ENCODE results near the gene TLE5. TPM values are rescaled to one million over a fixed set of nuclear protein-coding genes. Genes with fewer than 3 reads are reported as not detected.

Gene TLE5
- polyA plus RNA-seq, 2 of the 4 experiments (the other 2 are of a cell fraction): 171 to 216 TPM

DNA sequence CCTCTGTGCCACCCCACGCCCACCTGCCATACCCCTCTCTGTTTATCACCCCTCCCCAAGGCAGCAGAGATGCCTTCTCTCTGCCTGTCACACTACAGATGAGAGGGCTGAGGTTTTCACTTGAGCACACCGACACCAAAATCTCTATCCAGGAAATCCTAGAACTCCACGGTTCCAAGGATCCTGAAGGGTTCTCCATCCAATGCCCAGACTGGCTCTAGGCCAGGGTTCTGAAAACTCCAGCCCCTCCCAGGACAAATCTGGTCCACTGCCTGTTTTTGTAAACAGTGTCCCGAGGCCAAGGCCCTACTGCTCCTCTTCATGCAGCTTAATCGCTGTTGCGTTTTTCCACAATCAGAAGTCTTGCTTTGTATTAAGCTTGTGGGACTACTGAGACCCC lies 53.3 kb downstream of the TLE5 start (continued):
- TF ChIP-seq, protein P1, sequence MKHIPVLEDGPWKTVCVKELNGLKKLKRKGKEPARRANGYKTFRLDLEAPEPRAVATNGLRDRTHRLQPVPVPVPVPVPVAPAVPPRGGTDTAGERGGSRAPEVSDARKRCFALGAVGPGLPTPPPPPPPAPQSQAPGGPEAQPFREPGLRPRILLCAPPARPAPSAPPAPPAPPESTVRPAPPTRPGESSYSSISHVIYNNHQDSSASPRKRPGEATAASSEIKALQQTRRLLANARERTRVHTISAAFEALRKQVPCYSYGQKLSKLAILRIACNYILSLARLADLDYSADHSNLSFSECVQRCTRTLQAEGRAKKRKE (CRISPR knock-in tag; IDR thresholded peaks at IDR 0.05; ENCODE audit: low read depth): no peak
- TF ChIP-seq HOXB5 (CRISPR knock-in tag; IDR thresholded peaks at IDR 0.05): no peak

DNA sequence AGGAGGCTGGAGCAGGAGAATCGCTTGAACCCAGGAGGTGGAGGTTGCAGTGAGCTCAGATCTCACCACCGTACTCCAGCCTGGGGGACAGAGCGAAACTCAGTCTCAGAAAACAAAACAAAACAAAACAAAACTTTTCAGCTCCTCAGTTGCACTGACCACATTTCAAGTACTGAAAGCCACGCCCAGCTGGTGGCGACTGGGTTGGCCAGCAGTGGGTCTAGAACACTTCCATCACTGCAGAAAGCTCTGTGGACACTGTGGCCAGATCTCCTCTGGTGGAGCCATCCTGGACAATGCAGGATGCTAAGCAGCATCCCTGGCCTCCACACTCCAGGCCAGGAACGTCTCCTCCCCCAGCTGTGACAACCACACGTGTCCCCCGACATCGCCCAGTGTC lies 54.3 kb downstream of the TLE5 start:
- TF ChIP-seq JUN (IDR thresholded peaks at IDR 0.05) (no peak), KDM1A (IDR thresholded peaks at IDR 0.05; ENCODE audit: low read depth) (no peak), MAFK (IDR thresholded peaks at IDR 0.05; ENCODE audit: partially characterized antibody) (no peak), SMC3 (IDR thresholded peaks at IDR 0.05) (no peak)
- POLR2A ChIA-PET: no interaction called here
- WGBS (ENCODE audit: missing lambda C conversion rate): 63% methylated on average over 9 of the region's 9 CpGs
- FAIRE-seq: no peak
- Histone ChIP-seq H3K4me3 (no peak overlapping the region), H3K9me3 (no peaks in the 10 kb centered on the region), H3K27ac (no peak overlapping the region), H3K4me2 (no peak overlapping the region), H3K4me1 (no peaks in the 10 kb centered on the region)
- DNase-seq (ENCODE audit: low read depth in 1 of 2, low spot score in 1 of 2): no peak
- ATAC-seq: peak; percentile 48 to 67; a peak in 5 of 6 replicates
- CTCF ChIA-PET: interaction anchor here (0.6 to 1.0 kb wide), 2 partner anchors 12 to 171 kb away, joined by 3 read pairs; no protein-coding TSS in a partner anchor

DNA sequence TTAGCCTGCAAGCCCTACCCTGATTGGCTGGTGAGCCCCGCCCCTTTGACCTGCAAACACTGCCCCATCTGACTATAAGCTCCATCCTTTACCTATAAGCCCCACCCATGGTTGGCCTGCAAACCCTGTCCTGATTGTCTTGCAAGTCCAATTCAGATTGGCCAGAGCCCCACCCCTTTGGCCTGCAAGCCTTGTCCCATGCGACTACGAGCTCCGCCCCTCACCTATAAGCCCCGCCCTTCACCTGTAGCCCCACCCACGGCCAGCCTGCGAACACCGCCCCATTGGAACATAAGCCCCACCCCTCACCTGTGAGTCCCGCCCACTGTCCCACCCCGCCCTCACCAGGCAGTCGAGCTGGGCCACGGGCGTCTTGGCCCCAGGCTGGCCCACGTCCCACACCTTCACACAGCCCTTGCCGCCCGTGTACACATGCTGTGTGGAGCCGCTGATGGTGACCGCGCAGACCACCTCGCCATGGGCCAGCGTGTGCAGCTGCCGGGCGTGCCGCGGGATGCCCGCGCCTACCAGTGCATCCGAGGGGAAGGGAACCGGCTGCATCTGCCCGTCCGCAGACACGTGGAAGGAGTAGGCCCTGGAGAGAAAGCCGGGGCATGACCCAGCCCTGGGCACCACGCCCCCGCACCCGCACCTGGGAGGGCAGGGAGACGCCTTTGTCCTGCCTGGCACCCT lies 56.1 kb downstream of the TLE5 start:
- POLR2A ChIA-PET: interaction anchor here (0.5 kb wide), 1 partner anchor 236 kb away, joined by 3 read pairs; no protein-coding TSS in a partner anchor
- Histone ChIP-seq H3K27ac (no peak overlapping the region), H3K4me3 (no peak overlapping the region), H3K4me2 (no peak overlapping the region), H3K4me1 (no peaks in the 10 kb centered on the region), H3K9me3 (no peaks in the 10 kb centered on the region)
- DNase-seq (ENCODE audit: low read depth in 1 of 2, low spot score in 1 of 2): peak in 1 of 2 experiments; percentile 55
- 74% methylated on average over 20 of the region's 37 CpGs for WGBS (ENCODE audit: missing lambda C conversion rate)
- CTCF ChIA-PET: interaction anchor here (1.2 kb wide), 3 partner anchors 11 to 69 kb away, joined by 3 to 4 read pairs (median 3); no protein-coding TSS in a partner anchor
- peak; percentile 52 to 53; a peak in 4 of 6 replicates for ATAC-seq
- TF ChIP-seq NFE2L2 (conservative IDR thresholded peaks at IDR 0.05; ENCODE audit: low read length) (no peak), ZFP36 (IDR thresholded peaks at IDR 0.05; ENCODE audit: borderline replicate concordance, partially characterized antibody) (no peak), JUNB (IDR thresholded peaks at IDR 0.05) (no peak), SREBF2 (IDR thresholded peaks at IDR 0.05) (no peak), MYC (IDR thresholded peaks at IDR 0.05; ENCODE audit: borderline replicate concordance, low read length) (no peak), EHMT2 (IDR thresholded peaks at IDR 0.05; ENCODE audit: low read depth) (no peak), NR3C1 (IDR thresholded peaks at IDR 0.05) (no peak), HOXA7 (CRISPR knock-in tag; IDR thresholded peaks at IDR 0.05) (no peak), KDM5A (IDR thresholded peaks at IDR 0.05) (no peak), FOSB (CRISPR knock-in tag; IDR thresholded peaks at IDR 0.05) (no peak), BHLHE40 (IDR thresholded peaks at IDR 0.05; ENCODE audit: low read depth, low read length) (no peak), ESRRA (IDR thresholded peaks at IDR 0.05; ENCODE audit: borderline replicate concordance, low read length) (no peak), EP300 (IDR thresholded peaks at IDR 0.05) (no peak), CEBPB (IDR thresholded peaks at IDR 0.05) (no peak), RNF2 (IDR thresholded peaks at IDR 0.05; ENCODE audit: borderline replicate concordance, low read depth) (no peak), GATA3 (IDR thresholded peaks at IDR 0.05; ENCODE audit: borderline replicate concordance) (no peak)
- TF ChIP-seq, protein P2, sequence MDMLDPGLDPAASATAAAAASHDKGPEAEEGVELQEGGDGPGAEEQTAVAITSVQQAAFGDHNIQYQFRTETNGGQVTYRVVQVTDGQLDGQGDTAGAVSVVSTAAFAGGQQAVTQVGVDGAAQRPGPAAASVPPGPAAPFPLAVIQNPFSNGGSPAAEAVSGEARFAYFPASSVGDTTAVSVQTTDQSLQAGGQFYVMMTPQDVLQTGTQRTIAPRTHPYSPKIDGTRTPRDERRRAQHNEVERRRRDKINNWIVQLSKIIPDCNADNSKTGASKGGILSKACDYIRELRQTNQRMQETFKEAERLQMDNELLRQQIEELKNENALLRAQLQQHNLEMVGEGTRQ (IDR thresholded peaks at IDR 0.05): no peak
- TF ChIP-seq, protein P3, sequence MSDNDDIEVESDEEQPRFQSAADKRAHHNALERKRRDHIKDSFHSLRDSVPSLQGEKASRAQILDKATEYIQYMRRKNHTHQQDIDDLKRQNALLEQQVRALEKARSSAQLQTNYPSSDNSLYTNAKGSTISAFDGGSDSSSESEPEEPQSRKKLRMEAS (IDR thresholded peaks at IDR 0.05): no peak
- TF ChIP-seq, protein P4, sequence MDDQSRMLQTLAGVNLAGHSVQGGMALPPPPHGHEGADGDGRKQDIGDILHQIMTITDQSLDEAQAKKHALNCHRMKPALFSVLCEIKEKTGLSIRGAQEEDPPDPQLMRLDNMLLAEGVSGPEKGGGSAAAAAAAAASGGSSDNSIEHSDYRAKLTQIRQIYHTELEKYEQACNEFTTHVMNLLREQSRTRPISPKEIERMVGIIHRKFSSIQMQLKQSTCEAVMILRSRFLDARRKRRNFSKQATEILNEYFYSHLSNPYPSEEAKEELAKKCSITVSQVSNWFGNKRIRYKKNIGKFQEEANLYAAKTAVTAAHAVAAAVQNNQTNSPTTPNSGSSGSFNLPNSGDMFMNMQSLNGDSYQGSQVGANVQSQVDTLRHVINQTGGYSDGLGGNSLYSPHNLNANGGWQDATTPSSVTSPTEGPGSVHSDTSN (IDR thresholded peaks at IDR 0.05): no peak
- TF ChIP-seq, protein P5, sequence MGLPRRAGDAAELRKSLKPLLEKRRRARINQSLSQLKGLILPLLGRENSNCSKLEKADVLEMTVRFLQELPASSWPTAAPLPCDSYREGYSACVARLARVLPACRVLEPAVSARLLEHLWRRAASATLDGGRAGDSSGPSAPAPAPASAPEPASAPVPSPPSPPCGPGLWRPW (IDR thresholded peaks at IDR 0.05): no peak
- FAIRE-seq: no peak
